Stimulated activated CD8-positive, alpha-beta memory T cell treated with anti-CD3 and anti-CD28 coated beads, Interleukin-15, amount 100 ng/mL, for 48 hours (primary cell): Measurements from ENCODE around the gene UBAP2.

Experiments
- DNase-seq, 2 donors: peaks; one replicate each; pipeline ENCODE4 v3.0.0-alpha.2; 2020; ENCODE audit warnings: low read depth in 2 of 2

The UBAP2 gene

GRCh38 chr9:34048727-34049629, at the start of gene UBAP2:
TSS of gene UBAP2 (minus strand) at chr9:34048887. CDS start at chr9:34017148, 31,739 bp downstream.
- DNase-seq, result peak; percentile 95

GRCh38 chr9:34098307-34098706, 49.6 kb upstream of the UBAP2 start:
- no peak for DNase-seq

- DNase-seq, result no peak
Measured at GRCh38 chr9:34097865-34098264, 49.2 kb upstream of the UBAP2 start.

- DNase-seq, result no peak
Measured at GRCh38 chr9:34096751-34097150, 48.1 kb upstream of the UBAP2 start.

- no peak for DNase-seq
Measured at GRCh38 chr9:34093578-34093977, 44.9 kb upstream of the UBAP2 start.

GRCh38 chr9:34089311-34089710, 40.6 kb upstream of the UBAP2 start:
- DNase-seq, result no peak

- DNase-seq, result no peak
Measured at GRCh38 chr9:34087370-34087769, 38.7 kb upstream of the UBAP2 start.

GRCh38 chr9:34086864-34087263, 38.2 kb upstream of the UBAP2 start:
- no peak for DNase-seq

GRCh38 chr9:34085581-34086500, 37.2 kb upstream of the UBAP2 start:
- no peak for DNase-seq

- no peak for DNase-seq
Measured at GRCh38 chr9:34084562-34084961, 35.9 kb upstream of the UBAP2 start.

- no peak for DNase-seq
Measured at GRCh38 chr9:34079181-34079580, 30.5 kb upstream of the UBAP2 start.

GRCh38 chr9:34072868-34073590, 24.3 kb upstream of the UBAP2 start:
- DNase-seq, result no peak

GRCh38 chr9:34072410-34072809, 23.7 kb upstream of the UBAP2 start:
- no peak for DNase-seq

GRCh38 chr9:34070606-34071324, 22.1 kb upstream of the UBAP2 start:
- no peak for DNase-seq

GRCh38 chr9:34069831-34070230, 21.1 kb upstream of the UBAP2 start:
- no peak for DNase-seq

- no peak for DNase-seq
Measured at GRCh38 chr9:34065541-34065940, 16.9 kb upstream of the UBAP2 start.

GRCh38 chr9:34059954-34060353, 11.3 kb upstream of the UBAP2 start:
- no peak for DNase-seq

GRCh38 chr9:34059281-34059680, 10.6 kb upstream of the UBAP2 start:
- DNase-seq, result no peak

GRCh38 chr9:34049630-34050384, 1.1 kb upstream of the UBAP2 start:
- no peak for DNase-seq
